Measurements from ENCODE around the gene SYTL3. TPM values are rescaled to one million over a fixed set of nuclear protein-coding genes. Genes with fewer than 3 reads are reported as not detected.
"Not testable (repeated sequence)": the region's sequence is repeated elsewhere in the genome, so short reads cannot be mapped to it uniquely, and the experiment has no call there.

SYTL3 gene
- total RNA-seq: 8.7 TPM
- long read RNA-seq, partial matches to known transcripts: 5 of 25 reads
- long read RNA-seq, other reads (novel, unspliced or antisense): 18 of 25 reads

- DNase-seq (peak; percentile 78), ATAC-seq (peak; percentile 70)
- H3K9me3 ChIP-seq: no peaks in the 10 kb centered on the region
- no peaks in the 10 kb centered on the region for H3K27me3 ChIP-seq
- TF ChIP-seq, protein P1, sequence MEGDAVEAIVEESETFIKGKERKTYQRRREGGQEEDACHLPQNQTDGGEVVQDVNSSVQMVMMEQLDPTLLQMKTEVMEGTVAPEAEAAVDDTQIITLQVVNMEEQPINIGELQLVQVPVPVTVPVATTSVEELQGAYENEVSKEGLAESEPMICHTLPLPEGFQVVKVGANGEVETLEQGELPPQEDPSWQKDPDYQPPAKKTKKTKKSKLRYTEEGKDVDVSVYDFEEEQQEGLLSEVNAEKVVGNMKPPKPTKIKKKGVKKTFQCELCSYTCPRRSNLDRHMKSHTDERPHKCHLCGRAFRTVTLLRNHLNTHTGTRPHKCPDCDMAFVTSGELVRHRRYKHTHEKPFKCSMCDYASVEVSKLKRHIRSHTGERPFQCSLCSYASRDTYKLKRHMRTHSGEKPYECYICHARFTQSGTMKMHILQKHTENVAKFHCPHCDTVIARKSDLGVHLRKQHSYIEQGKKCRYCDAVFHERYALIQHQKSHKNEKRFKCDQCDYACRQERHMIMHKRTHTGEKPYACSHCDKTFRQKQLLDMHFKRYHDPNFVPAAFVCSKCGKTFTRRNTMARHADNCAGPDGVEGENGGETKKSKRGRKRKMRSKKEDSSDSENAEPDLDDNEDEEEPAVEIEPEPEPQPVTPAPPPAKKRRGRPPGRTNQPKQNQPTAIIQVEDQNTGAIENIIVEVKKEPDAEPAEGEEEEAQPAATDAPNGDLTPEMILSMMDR (IDR thresholded peaks at IDR 0.05): no peak
- intact Hi-C loops (cut with DNase I): no loop called here
- H3K36me3 ChIP-seq: no peaks in the 10 kb centered on the region
- peak within 1 kb of the TSS; percentile 12 for H3K4me3 ChIP-seq
- H3K27ac ChIP-seq: peak within 1 kb of the TSS; percentile 76
- H3K4me1 ChIP-seq: peaks cover 35% of the 10 kb centered on the region
These were observed at the start of gene SYTL3 for GRCh38 chr6:158649289-158650143. SYTL3 (plus strand) TSS chr6:158650054; CDS start chr6:158663269, 13,215 bp downstream.

DNA sequence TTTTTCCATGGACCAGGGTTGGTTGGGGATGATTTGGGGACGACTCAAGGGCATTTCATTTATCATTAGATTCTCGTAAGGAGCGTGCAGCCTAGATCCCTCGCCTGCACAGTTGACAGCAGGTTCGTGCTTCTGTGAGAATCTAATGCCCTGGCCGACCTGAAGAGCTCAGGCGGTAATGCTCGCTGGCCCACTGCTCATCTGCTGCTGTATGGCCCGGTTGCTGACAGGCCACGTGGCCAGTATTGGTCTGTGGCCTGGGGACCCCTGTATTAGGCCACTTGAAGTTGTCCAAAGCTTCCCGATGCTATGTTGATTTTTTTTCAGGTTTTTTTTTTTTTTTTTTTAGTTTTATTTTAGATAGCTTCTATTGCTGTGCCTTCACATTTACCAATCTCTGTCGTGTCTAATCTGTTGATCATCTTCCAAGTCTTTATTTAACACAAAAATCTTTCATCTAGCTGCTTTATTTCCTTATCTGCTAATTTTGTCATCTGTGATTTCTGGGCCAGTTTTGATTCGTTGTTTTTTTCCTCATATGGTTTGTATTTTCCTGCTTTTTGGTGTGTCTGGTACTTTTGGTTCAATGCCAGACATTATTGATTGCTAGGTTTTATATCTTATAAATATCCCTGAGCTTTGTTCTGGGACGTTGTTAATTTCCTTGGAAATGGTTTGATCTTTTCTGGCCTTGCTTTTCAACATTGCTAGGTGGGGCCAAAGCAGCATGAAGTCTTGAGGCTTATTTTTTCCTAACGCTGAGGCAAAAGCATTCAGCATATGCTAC lies 46.4 kb upstream of the SYTL3 start:
- DNase-seq (no peak), ATAC-seq (no peak)
- H3K9me3 ChIP-seq: no peaks in the 10 kb centered on the region
- H3K27ac ChIP-seq: no peak overlapping the region
- intact Hi-C loops (cut with DNase I): no loop called here
- TF ChIP-seq, protein P1 (IDR thresholded peaks at IDR 0.05): no peak
- no peak overlapping the region for H3K4me3 ChIP-seq
- H3K36me3 ChIP-seq: peaks cover 56% of the 10 kb centered on the region
- H3K27me3 ChIP-seq: no peaks in the 10 kb centered on the region
- H3K4me1 ChIP-seq: no peaks in the 10 kb centered on the region

GRCh38 chr6:158604048-158604406 lies 45.8 kb upstream of the SYTL3 start:
- no peak overlapping the region for H3K27ac ChIP-seq
- intact Hi-C loops (cut with DNase I): no loop called here
- no peaks in the 10 kb centered on the region for H3K27me3 ChIP-seq
- no peaks in the 10 kb centered on the region for H3K9me3 ChIP-seq
- H3K4me1 ChIP-seq: no peaks in the 10 kb centered on the region
- no peak for ATAC-seq
- no peak for DNase-seq
- peaks cover 57% of the 10 kb centered on the region for H3K36me3 ChIP-seq
- TF ChIP-seq, protein P1 (IDR thresholded peaks at IDR 0.05): no peak
- no peak overlapping the region for H3K4me3 ChIP-seq

DNA sequence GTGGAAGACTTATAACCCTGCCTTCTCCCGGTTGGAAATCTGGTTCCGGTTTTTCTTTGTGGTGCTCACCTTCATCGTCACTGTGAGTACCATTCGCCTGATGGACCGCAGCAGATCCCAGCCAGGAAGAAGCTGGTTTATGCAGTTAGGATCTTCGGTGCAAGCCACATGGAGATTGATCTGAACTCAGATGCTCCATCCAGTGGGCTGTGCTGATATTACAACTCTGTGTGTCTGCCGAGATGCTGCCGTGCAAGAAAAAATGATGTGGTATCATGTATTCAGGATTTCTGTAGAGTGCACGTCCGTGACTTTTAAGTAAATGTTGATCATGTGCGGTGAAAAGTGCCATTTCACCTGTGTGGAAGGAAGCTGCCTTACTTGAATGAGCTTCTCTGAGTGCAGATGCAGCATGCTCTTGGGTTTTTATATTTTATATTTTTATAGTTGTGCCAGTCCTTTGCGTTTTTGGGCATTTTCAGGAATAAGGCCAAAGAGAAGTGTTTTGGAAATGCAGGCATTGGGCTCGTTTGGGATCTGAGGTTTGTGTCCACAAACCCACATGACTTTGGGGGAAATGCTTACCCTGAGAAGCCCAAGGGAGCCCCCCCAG lies 44.5 kb upstream of the SYTL3 start:
- peaks cover 59% of the 10 kb centered on the region for H3K36me3 ChIP-seq
- ATAC-seq (peak; percentile 85), DNase-seq (no peak)
- no peaks in the 10 kb centered on the region for H3K4me1 ChIP-seq
- H3K27ac ChIP-seq: no peak overlapping the region
- intact Hi-C loops (cut with DNase I): no loop called here
- H3K4me3 ChIP-seq: no peak overlapping the region
- TF ChIP-seq, protein P1 (IDR thresholded peaks at IDR 0.05): peak; percentile 68
- H3K27me3 ChIP-seq: no peaks in the 10 kb centered on the region
- H3K9me3 ChIP-seq: no peaks in the 10 kb centered on the region

DNA sequence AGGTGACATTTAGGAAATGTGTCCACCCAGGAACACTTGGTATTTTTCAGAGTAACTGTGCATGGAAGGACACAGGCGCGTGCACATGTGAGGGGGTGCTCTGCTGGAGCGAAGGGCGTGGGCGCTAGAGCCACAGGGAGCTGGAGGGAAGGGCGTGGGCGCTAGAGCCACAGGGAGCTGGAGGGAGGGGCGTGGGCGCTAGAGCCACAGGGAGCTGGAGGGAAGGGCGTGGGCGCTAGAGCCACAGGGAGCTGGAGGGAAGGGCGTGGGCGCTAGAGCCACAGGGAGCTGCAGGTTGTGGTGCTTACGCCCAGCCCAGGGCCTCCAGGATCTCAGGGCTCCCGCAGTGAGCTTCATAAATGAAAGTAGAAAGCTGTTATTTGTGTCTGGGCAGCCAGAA lies 43.8 kb upstream of the SYTL3 start:
- peaks cover 64% of the 10 kb centered on the region for H3K36me3 ChIP-seq
- H3K4me1 ChIP-seq; H3K27ac ChIP-seq; H3K27me3 ChIP-seq; ATAC-seq; H3K4me3 ChIP-seq; DNase-seq; intact Hi-C loops (cut with DNase I); H3K9me3 ChIP-seq: not testable (repeated sequence)
